HL-60/S4 treated with retinoic acid at 250 ng/mL for 4 days and 3 days (cell line): Measurements from ENCODE around the gene MTHFSD.

Experiments used
- in situ Hi-C: fragments of 300-500 bp; cut with MboI; formaldehyde crosslinking; loops from 2 replicates; pipeline ENCODE4 v1.7.0; 2022; ENCODE audit warnings: low sequenced_read_pairs

The MTHFSD gene

GRCh38 chr16:86584726-86585721, 30.0 kb upstream of the MTHFSD start:
- in situ Hi-C loops: no loop called here

- in situ Hi-C loops: no loop called here
Measured at GRCh38 chr16:86584071-86584685, 29.1 kb upstream of the MTHFSD start.

- in situ Hi-C loops: no loop called here
Measured at GRCh38 chr16:86581458-86581857, 26.4 kb upstream of the MTHFSD start.

GRCh38 chr16:86580791-86581170, 25.7 kb upstream of the MTHFSD start:
- in situ Hi-C loops: no loop called here

- in situ Hi-C loops: no loop called here
Measured at GRCh38 chr16:86580063-86580790, 25.2 kb upstream of the MTHFSD start.

GRCh38 chr16:86579268-86580062, 24.4 kb upstream of the MTHFSD start:
- in situ Hi-C loops: no loop called here

- in situ Hi-C loops: no loop called here
Measured at GRCh38 chr16:86578611-86579267, 23.7 kb upstream of the MTHFSD start.

- in situ Hi-C loops: no loop called here
Measured at GRCh38 chr16:86578061-86578599, 23.1 kb upstream of the MTHFSD start, which contains the start of gene FOXL1. Gene FOXL1, plus strand, starts transcription at chr16:86578549. Its CDS starts 175 bp downstream, at chr16:86578724.

GRCh38 chr16:86577314-86577971, 22.4 kb upstream of the MTHFSD start:
- in situ Hi-C loops: no loop called here

- in situ Hi-C loops: no loop called here
Measured at GRCh38 chr16:86576591-86577313, 21.7 kb upstream of the MTHFSD start.

- in situ Hi-C loops: no loop called here
Measured at GRCh38 chr16:86575754-86576557, 20.9 kb upstream of the MTHFSD start.

GRCh38 chr16:86575095-86575685, 20.2 kb upstream of the MTHFSD start:
- in situ Hi-C loops: no loop called here

- in situ Hi-C loops: loop anchor here (25.0 kb wide), 3 partner anchors 488 to 1063 kb away; no protein-coding TSS in a partner anchor
Measured at GRCh38 chr16:86574646-86575045, 19.6 kb upstream of the MTHFSD start.

GRCh38 chr16:86573646-86574508, 18.8 kb upstream of the MTHFSD start:
- in situ Hi-C loops: loop anchor here (25.0 kb wide), 3 partner anchors 488 to 1063 kb away; no protein-coding TSS in a partner anchor

GRCh38 chr16:86573215-86573614, 18.2 kb upstream of the MTHFSD start:
- in situ Hi-C loops: loop anchor here (25.0 kb wide), 3 partner anchors 489 to 1064 kb away; no protein-coding TSS in a partner anchor

GRCh38 chr16:86572606-86573005, 17.6 kb upstream of the MTHFSD start:
- in situ Hi-C loops: loop anchor here (25.0 kb wide), 3 partner anchors 490 to 1065 kb away; no protein-coding TSS in a partner anchor
